AG08396 (cell line): ENCODE data around the gene ATP6V0A1.
"Not testable (repeated sequence)": the region's sequence is repeated elsewhere in the genome, so short reads cannot be mapped to it uniquely, and the experiment has no call there.

Experiments
- DNase-seq: peaks from one replicate; pipeline ENCODE4 v3.0.0; 2012; ENCODE audit warnings: low spot score, mixed read lengths

The ATP6V0A1 gene

GRCh38 chr17:42541041-42541833 is 82.6 kb downstream of the ATP6V0A1 start:
- DNase-seq = no peak

- DNase-seq = no peak
Measured at GRCh38 chr17:42543190-42544079, 84.8 kb downstream of the ATP6V0A1 start.

- no peak for DNase-seq
Measured at GRCh38 chr17:42544874-42545283, 86.2 kb downstream of the ATP6V0A1 start.

GRCh38 chr17:42545755-42546505 is 87.3 kb downstream of the ATP6V0A1 start:
- DNase-seq = not testable (repeated sequence)

GRCh38 chr17:42547001-42547461 is 88.4 kb downstream of the ATP6V0A1 start:
- DNase-seq = no peak

- DNase-seq = no peak
Measured at GRCh38 chr17:42547698-42548069, 89.0 kb downstream of the ATP6V0A1 start.

- DNase-seq = no peak
Measured at GRCh38 chr17:42548070-42548837, 89.6 kb downstream of the ATP6V0A1 start.

- no peak for DNase-seq
Measured at GRCh38 chr17:42548993-42549755, 90.5 kb downstream of the ATP6V0A1 start.

GRCh38 chr17:42552736-42553135 is 94.1 kb downstream of the ATP6V0A1 start, which contains the start of gene HSD17B1:
Gene HSD17B1, plus strand, starts transcription at chr17:42552923. Its CDS starts 11 bp downstream, at chr17:42552934.
- not testable (repeated sequence) for DNase-seq

GRCh38 chr17:42553161-42553818 is 94.6 kb downstream of the ATP6V0A1 start:
- DNase-seq = peak; percentile 55

- DNase-seq = no peak
Measured at GRCh38 chr17:42553866-42554249, 95.2 kb downstream of the ATP6V0A1 start.

GRCh38 chr17:42554250-42555121 is 95.8 kb downstream of the ATP6V0A1 start:
- peak; percentile 88 for DNase-seq

- DNase-seq = no peak
Measured at GRCh38 chr17:42555122-42555622, 96.5 kb downstream of the ATP6V0A1 start.

- DNase-seq = not testable (repeated sequence)
Measured at GRCh38 chr17:42555961-42556617, 97.4 kb downstream of the ATP6V0A1 start.

- DNase-seq = no peak
Measured at GRCh38 chr17:42559075-42559474, 100.4 kb downstream of the ATP6V0A1 start.

GRCh38 chr17:42560246-42560645 is 101.6 kb downstream of the ATP6V0A1 start:
- DNase-seq = no peak

GRCh38 chr17:42561897-42562387 is 103.3 kb downstream of the ATP6V0A1 start, which contains the start of gene COASY:
Gene COASY, plus strand, starts transcription at chr17:42562148. Its CDS starts 475 bp downstream, at chr17:42562623.
- peak; percentile 98 for DNase-seq
